H7 (cell line): ENCODE results near the gene MSGN1. TPM values are rescaled to one million over a fixed set of nuclear protein-coding genes. Genes with fewer than 3 reads are reported as not detected.

Source experiments
- DNase-seq: peaks from one replicate; pipeline ENCODE4 v3.0.0; 2012
- H3K27me3 ChIP-seq: 2 replicates; pipeline ENCODE4 v1.6.0; 2011; ENCODE audit warnings: mild to moderate bottlenecking, low read length; ENCODE audit not compliant: control insufficient read depth, insufficient read depth
- H3K36me3 ChIP-seq: replicated peaks from 2 replicates; pipeline ENCODE4 v1.5.1; 2011; ENCODE audit warnings: low read length; ENCODE audit not compliant: control insufficient read depth, insufficient read depth
- H3K4me3 ChIP-seq: 2 replicates; pipeline ENCODE4 v1.5.1; 2011; ENCODE audit warnings: low read depth, mild to moderate bottlenecking, control low read depth, low read length, moderate library complexity; ENCODE audit not compliant: insufficient read depth
- total RNA-seq: library from RNA; depleted of rRNA; stranded (reverse); fragments of >200 nt; shearing (Covaris generic); gene quantifications from 2 replicates; pipeline ENCODE4 v1.2.3, GENCODE V29; 2014; rRNA removed

MSGN1 gene
- total RNA-seq, 1 experiment from 2014 or later = not detected

DNA sequence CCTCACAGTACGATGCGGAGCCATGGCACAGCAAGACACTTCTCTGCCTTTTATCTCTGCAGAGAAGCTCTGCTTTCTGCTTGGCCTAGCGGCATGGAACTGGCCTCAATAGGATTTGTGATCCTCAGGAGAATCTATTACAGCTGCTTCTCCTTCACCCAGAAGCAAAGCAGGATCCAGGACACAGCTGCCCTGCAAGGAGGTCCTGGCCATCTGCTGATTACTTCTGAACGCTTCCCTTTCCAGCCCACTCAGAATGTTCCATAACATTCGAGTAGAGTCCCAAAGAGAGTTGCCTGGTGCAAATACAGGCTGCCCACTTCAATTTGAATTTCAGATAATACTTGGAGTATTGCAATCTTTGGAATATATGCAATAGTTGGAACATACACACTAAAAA lies 33.0 kb downstream of the MSGN1 start:
- no peak for DNase-seq
- H3K27me3 ChIP-seq = no peaks in the 10 kb centered on the region
- H3K4me3 ChIP-seq = no peak overlapping the region
- H3K36me3 ChIP-seq = no peaks in the 10 kb centered on the region

DNA sequence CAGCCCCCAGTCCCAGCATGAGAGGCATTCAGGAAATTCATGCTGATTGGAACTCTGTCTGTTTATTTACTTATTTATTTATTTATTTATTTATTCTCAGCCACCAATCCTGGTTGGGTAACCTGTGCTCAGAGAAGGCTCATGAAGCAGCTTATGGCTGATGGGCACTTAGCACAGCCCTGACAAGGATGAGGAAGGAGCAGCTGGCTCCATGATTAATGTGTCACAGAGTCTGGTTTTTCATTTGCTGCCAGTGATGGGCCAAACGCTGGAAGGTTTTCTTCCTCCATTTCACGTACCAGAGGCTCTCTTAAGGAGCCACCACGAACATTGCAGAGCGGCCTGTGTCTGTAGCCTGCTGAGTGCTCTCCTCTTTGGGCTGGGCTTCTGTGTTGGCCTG lies 33.9 kb downstream of the MSGN1 start:
- no peak for DNase-seq
- H3K36me3 ChIP-seq = no peaks in the 10 kb centered on the region
- H3K27me3 ChIP-seq = no peaks in the 10 kb centered on the region
- no peak overlapping the region for H3K4me3 ChIP-seq

DNA sequence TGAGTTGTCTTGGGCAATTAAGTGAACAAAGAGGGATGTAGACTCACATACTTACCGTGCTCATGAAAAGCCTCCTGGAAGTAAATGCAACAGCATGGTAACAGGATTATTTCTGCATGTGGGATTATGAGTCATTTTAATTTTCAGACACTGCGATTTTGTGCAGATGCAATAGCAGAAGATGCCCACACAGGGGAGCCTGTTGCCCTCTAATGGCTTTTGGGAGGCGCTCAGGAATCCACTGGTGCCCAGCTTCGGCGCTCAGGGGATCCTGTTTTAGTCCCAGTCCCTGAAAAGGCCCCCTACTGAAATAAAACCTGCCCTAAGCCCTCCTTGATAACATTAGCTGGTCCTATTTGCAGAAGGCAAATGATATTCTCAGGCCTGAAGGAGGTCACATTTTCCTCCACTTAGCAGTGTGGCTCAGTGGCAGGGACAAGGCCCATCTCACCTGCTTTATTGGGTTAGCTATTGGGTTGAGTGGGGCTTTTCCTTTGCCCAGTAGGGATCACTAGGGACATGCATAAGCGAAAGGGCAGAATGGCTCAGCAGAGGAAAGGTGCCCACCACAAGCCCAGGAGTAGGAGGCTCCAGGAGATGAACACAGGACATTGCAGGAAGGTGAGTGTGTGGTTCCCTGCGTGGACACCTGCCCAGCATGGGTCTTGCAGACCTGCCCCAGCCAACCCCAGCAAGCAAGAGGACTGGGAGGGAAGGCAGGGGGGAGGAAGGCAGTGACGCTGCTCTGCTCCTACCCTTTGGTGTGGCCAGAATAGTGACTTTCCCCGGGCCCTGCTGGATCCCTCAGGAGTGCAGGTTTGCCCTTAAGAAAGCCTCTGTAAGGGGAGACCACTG lies 35.7 kb downstream of the MSGN1 start:
- peak; percentile 79 for DNase-seq
- Histone ChIP-seq H3K4me3 (no peak overlapping the region), H3K27me3 (no peaks in the 10 kb centered on the region)

DNA sequence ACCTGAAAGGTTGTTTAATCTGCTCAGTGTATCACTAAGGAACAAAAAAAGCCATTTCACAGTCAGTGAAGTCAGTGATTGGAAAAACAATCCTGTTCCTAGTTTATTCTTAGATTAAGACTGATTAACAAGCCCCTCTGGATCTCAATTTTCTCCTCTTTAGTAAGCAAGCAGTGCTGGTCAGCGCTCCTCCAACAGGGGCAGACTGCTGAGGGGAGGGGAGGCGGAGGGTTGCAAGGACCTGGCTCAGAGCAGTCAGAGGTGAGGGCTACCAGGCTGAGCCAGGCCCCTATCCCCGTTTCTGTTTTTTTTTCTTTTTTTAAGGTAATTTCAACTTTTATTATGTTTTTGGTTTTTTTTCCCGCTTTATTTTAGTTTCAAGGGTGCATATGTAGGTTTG lies 37.5 kb downstream of the MSGN1 start:
- Histone ChIP-seq H3K4me3 (no peak overlapping the region), H3K36me3 (no peaks in the 10 kb centered on the region), H3K27me3 (no peaks in the 10 kb centered on the region)
- DNase-seq = peak; percentile 51

More for the DNA sequence above, 35.7 kb downstream of the MSGN1 start:
- no peaks in the 10 kb centered on the region for H3K36me3 ChIP-seq

DNA sequence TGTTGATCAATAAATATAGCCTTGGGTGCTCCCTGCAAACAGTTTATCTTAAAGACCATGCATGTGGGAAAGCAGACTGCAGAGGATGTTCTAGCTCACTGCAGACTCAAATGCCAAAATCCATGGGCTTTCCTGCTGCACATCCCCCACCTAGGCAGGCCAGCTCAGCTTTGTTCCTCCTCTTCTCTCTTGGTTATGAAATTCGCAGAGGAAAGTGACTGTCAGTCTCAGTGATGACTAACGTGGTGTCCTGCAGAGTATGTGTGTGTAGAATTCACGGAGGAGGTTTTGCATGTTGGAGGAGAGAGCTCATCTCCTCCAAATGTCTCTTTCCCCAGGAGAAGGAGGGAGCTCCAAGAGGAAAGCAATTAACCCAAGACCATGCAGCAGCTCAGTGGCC lies 40.8 kb downstream of the MSGN1 start:
- H3K4me3 ChIP-seq = no peak overlapping the region
- H3K36me3 ChIP-seq = no peaks in the 10 kb centered on the region
- no peaks in the 10 kb centered on the region for H3K27me3 ChIP-seq
- DNase-seq = no peak

DNA sequence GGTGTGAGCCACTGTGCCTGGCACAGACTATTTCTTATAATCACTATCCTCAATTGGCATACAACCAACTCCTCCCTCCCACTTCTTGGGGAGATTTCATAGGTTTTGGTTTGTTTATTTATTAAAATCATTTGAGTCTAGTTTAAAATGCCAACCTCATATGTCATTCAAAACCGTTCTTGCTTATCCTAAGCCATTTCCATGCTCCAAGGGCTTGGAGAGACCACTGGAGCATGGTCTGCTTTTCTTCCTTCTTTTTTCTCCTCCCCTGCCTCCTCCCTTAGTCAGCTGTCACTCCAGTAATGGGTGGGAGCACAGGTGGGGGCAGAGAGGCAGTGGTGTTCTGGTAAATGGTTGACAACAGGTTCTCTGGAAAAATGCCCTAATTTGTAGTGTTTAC lies 41.8 kb downstream of the MSGN1 start:
- Histone ChIP-seq H3K27me3 (no peaks in the 10 kb centered on the region), H3K4me3 (no peak overlapping the region), H3K36me3 (no peaks in the 10 kb centered on the region)
- DNase-seq = no peak

DNA sequence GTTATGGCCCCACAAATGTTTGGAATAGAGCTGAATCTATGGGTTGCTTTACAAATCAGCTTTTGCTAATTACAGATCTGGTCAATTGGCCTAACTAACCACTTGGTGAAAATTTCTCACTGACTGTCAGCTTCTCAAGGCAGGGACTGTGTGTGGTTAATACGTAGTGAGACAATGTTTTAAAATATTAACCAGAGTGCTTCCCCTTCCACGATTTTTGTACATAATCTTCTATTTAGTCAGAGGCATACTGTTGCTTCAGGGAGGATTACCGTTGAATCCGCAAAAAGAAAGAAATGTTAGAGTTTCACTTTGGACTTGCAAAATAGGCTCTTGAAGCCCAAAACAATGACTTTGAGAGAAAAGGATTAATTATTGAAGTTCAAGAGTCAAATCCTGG lies 47.3 kb downstream of the MSGN1 start:
- no peak for DNase-seq
- no peak overlapping the region for H3K4me3 ChIP-seq
- no peaks in the 10 kb centered on the region for H3K27me3 ChIP-seq

DNA sequence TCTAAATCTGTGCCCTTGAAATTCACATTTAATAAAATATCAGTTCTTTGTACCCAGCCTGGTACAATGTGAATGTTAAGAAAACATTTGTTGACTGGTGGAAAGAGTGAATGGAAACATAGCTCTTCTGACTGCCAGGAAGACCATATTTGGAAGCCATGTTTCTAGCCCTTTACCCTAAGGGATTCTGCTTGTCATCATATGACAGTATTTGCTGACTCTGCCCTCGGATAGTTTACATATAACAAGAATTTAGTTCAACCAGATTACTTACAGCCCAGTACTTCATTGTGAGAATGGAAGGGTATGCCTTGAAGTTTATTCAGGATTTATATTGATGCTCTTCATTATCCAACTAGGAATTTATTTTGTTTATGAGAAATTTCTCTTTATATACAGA lies 48.4 kb downstream of the MSGN1 start:
- Histone ChIP-seq H3K27me3 (no peaks in the 10 kb centered on the region), H3K36me3 (no peaks in the 10 kb centered on the region), H3K4me3 (no peak overlapping the region)
- DNase-seq = no peak

More for the DNA sequence above, 47.3 kb downstream of the MSGN1 start:
- no peaks in the 10 kb centered on the region for H3K36me3 ChIP-seq

DNA sequence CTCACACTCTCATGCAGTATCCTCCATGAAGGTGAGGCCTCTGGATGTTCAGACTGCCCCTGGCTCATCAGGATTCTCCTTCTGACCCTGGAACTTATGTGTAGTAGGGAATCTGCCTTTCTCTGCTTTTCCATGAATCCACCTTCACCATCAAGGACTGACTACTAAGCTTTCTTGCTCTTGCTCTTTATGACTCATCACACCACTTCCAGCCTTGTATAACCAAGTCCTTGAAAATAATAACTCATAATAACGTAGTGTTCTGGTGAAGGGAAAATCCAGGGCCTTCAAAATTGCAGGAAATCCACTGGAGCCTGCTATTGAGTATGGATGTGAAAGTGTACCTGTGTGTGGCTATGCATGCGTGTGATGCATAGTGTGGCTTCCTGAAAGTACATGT lies 50.9 kb downstream of the MSGN1 start:
- Histone ChIP-seq H3K4me3 (no peak overlapping the region), H3K27me3 (no peaks in the 10 kb centered on the region), H3K36me3 (no peaks in the 10 kb centered on the region)
- no peak for DNase-seq

Other genes with a start within 250 kb of the MSGN1 start
- 24.5 and 37.7 TPM in 2 replicates for gene SMC6, start 62.6 kb upstream of the MSGN1 start, total RNA-seq
- 8.3 and 11.3 TPM in 2 replicates for gene GEN1, start 62.3 kb upstream of the MSGN1 start, total RNA-seq
- 26.2 and 31.2 TPM in 2 replicates for gene KCNS3, start 62.2 kb downstream of the MSGN1 start, total RNA-seq